Esophagus squamous epithelium (tissue), 4 donors: Measurements from ENCODE around the gene LAMA3.

Source experiments
- CTCF ChIP-seq, 6 experiments: fragments of 450-650 bp in 4 of 6; fragments of 200-600 bp in 2 of 6; sonication (generic) in 2 of 6; IDR thresholded peaks; one replicate each; pipeline ENCODE4 v1.5.1; 2016 to 2019; ENCODE audit warnings: antibody characterized with exemption in 6 of 6, mild to moderate bottlenecking in 4 of 6, moderate library complexity in 4 of 6
- POLR2A ChIP-seq, 4 donors: fragments of 450-650 bp; IDR thresholded peaks; one replicate each; pipeline ENCODE4 v1.6.1; 2017; ENCODE audit warnings: antibody characterized with exemption in 4 of 4, mild to moderate bottlenecking in 4 of 4, moderate library complexity in 3 of 4

- TF ChIP-seq CTCF (IDR thresholded peaks at IDR 0.05), result no peak
- TF ChIP-seq POLR2A (IDR thresholded peaks at IDR 0.05), result no peak
Measured at GRCh38 chr18:23652232-23652631, 37.0 kb upstream of the LAMA3 start.
